ENCODE measurements around the gene DNASE1L2.

The DNASE1L2 gene

DNA sequence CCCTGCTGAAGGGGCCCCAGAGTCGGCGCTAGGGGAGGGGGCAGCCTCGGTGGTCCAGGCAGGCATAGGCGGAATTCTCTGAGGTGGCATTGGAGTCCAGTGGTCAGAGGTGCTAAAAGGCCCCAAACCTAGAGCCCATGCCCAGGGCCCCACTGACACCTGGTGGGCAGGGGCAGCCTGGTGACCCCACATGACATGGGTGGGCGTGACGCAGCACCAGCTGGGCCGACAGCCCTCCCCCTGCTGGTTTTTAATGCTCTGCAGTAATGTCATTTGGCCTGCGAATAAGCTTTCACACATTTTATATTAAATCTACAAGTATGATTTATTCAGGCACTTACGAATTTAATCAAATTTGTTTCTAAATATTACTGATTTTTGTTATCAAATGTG lies 33.8 kb downstream of the DNASE1L2 start:
- DNase-seq (ENCODE audit: low read depth) = no peak

DNA sequence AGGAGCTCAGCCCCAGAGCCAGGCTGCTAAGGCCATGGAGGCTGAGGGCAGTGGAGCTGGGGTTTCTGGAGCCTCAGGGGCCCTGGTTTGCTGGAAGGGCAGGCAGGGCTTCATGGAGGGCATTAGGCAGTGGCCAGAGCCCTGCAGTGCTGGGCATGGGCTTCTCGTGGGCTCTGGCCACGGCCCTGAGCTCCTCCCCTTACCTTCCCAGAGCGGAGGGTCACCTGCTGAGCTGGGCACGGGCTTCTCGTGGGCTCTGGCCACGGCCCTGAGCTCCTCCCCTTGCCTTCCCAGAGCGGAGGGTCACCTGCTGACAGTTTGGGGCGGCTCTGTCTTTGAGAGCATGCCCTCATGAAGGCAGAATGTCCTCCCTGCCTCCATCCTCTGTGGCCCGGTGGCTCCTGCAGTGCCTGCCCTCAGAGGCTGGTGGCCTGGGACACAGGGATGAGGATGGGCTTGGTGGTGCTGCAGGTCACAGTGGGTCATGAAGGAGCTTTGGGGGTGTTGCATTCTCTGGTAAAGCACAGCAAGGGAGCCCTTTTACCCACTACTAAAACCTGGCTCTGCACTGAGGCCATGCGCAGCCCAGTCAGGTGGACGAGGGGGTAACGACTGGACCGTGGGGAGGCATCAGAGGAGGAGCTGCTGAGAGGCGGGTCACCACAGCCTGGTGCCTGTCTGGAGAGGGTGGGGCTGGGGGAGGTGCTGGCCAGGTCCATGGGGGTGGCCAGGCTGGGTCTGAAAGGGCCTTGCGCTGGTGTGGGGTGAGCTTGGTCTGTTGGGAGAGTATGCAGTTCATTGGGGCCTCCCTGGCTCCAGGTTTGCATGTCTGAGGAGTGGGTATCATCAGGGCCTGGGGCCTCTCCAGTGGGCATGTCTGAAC lies 34.6 kb downstream of the DNASE1L2 start:
- DNase-seq (ENCODE audit: low read depth) = no peak

- no peak for DNase-seq (ENCODE audit: low read depth)
Observed at GRCh38 chr16:2271848-2272461, 35.7 kb downstream of the DNASE1L2 start.

DNA sequence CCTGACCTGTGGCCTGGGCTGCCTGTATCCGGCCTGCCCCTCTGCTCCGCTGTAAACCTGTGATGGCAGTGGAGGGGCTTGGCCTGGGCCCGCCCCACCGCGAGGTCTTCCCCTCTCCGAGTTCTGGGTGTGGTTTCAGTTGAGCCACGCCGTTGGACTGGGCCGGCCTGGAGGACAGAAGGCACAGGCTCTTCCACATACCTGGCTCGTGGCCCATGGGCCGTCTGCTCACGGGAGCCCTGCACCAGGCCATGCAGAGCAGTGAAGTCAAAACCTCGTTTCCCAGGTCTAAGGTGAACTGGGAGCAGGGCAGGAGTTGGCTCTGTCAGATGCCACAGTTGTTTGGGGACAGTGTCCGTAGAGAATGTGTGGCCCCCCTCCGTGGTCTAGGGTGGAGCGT lies 37.2 kb downstream of the DNASE1L2 start:
- DNase-seq (ENCODE audit: low read depth) = no peak

DNA sequence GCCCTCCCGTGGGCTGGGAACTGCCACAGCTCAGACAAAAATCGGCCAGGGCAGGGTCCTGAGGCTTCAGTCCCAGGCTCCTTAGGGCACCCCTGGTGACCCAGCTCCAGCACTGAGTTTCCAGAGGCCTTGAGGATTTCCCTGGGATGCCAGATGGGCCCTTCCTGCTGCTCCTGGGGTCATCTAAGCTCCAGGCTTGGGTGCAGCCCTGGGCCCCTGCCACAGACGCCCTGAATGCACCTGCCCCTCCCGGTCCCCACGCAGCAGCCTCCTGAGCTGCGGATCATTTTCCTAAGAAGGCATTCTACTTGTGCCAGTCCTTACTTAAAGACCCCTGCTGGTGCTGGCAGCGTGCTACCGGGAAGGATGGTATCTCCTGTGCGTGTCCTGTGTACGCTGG lies 37.7 kb downstream of the DNASE1L2 start:
- no peak for DNase-seq (ENCODE audit: low read depth)

DNA sequence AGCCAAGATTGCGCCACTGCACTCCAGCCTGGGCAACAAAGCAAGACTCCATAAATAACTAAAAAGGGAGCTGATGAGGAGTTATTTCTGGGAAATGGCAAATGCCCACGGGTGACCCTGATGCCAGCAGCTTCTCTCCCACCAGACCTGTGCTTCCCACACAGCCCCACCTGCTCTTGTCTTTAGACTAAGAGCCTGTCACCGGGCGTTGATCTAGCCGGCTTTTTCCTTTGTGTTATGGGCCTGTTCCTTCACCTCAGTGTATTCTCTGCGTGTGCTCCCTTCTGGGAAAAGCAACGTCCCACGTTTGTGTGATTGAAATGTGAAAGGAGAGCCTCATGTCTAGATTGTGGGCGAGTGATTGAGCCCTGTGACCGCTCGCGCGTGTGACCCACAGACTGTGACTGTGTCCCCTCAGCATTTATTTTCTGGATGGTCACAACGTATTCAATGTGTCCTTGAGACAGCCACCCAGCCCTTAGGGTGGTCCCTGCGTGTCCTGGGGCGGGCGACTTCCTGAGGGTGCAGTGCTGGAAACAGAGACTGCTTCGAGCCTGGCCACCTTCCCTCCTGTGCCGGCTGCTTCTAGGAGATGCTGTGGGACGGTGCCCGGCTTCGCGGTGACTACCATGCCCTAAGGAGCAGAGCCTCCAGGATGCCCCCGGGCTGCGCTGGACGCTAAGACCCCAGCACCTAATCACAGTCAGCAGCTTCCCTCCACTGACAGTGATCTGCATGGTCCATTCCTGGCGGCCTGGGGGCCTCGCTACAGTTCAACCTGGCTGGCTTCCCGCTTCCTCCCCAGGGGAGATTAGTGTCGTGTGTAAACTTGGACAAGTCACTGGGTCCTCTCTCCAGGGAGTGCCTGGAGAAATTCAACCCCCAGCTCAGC lies 39.5 kb downstream of the DNASE1L2 start:
- DNase-seq (ENCODE audit: low read depth) = no peak

GRCh38 chr16:2276368-2277195 lies 40.3 kb downstream of the DNASE1L2 start:
- DNase-seq (ENCODE audit: low read depth) = no peak

- DNase-seq (ENCODE audit: low read depth) = no peak
Observed at GRCh38 chr16:2277466-2278271, 41.4 kb downstream of the DNASE1L2 start.

- no peak for DNase-seq (ENCODE audit: low read depth)
Observed at GRCh38 chr16:2278272-2278608, 42.0 kb downstream of the DNASE1L2 start.

- DNase-seq (ENCODE audit: low read depth) = no peak
Observed at GRCh38 chr16:2278956-2279800, 42.9 kb downstream of the DNASE1L2 start.

GRCh38 chr16:2280461-2280860 lies 44.2 kb downstream of the DNASE1L2 start:
- DNase-seq (ENCODE audit: low read depth) = no peak

DNA sequence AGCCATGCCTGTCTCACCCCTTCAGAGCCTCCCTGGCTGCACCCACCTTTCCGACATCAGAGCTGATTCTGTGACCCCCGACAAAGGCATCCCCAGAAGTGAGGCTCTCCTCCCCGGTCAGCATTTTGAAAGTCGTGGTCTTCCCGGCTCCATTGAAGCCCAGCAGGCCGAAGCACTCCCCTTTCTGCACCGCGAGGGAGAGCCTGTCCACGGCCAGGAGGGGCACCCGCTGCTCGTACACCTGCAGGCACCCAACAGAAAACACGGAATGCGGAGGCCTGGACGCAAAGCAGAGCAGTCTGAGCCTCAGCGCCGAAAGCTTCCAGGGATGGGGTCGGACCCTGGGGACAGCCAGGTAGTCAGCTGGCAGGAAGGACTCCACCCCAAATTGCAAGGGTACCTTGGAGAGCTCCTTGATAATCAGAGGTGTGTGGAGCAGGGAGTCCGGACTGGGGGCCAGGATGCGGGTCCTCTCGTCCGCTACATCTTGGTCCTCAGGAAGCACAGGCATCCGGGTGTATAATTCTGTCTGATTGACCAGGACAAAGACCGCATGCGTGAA lies 44.8 kb downstream of the DNASE1L2 start:
- no peak for DNase-seq (ENCODE audit: low read depth)

- DNase-seq (ENCODE audit: low read depth) = no peak
Observed at GRCh38 chr16:2282262-2282661, 46.0 kb downstream of the DNASE1L2 start.

DNA sequence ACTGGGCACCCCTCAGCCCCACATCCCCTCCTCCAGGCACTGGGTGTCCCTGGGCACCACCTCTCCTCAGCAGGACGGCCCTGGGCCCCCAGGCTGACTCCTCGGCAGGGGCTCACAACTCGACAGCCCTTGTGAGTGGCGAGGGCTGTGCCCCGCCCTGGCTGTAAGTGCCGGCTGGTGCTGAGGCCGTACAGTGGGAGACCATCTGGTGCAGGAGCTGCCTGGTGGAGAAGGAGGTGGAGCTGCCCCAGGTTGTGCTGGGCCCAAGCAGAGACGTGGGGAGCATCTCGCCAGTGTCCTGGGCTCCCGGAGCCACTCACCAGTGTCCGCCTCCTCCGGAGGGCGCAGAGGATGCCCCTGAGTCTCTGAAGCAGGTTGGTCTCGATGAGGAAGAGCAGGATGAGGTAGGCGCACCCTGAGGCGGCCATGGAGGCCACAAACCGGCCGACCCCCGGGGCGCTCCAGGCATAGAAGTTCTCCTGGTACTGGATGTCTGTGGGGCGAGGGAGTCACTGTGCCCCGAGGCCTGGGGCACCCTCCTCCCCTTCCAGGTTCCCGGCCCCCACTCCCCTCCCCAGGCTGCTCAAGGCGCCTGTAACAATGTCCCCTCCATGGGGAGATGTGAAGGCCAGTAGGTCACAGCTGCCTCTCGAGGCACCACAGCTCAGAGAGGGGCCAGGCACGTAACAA lies 46.8 kb downstream of the DNASE1L2 start:
- DNase-seq (ENCODE audit: low read depth) = no peak

DNA sequence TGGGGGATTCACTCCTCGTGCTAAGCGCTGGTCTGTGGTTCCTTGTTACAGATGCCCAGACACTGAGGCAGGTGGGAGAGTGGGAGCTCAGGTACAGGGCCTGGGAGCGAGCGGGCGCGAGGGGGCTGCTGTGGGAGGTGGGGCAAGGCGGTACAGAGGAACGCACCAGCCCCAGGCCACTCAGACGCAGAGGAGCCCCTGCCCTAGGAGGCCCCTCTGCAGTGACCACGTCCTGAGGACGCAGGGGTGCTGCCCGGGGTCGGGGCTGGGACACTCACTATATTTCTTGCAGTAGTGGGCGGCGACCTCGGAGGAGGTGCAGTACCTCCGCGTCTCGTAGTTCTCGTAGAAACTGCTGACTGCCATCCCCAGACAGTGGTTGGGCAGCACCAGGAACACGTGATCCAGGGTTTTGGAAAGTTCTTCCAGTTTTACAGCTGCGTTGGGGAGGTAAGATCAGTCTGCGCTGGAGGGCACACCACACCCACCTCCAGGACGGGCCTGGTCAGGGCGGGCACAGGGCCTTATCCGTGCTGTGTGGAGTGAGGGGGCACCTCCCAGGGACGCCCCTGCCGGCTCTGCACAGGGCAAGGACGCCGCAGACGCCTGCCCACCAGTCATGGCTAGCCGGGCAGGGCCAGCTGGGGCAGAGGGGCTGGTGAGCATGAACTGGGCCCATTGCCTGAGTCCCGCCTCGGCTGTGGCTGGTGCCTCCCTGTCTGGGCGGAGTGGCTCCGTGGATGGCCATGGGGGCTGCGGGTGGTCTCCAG lies 47.9 kb downstream of the DNASE1L2 start:
- no peak for DNase-seq (ENCODE audit: low read depth)

GRCh38 chr16:2284797-2285576 lies 48.7 kb downstream of the DNASE1L2 start:
- no peak for DNase-seq (ENCODE audit: low read depth)

- no peak for DNase-seq (ENCODE audit: low read depth)
Observed at GRCh38 chr16:2285731-2286191, 49.5 kb downstream of the DNASE1L2 start.
